Stimulated activated CD8-positive, alpha-beta memory T cell treated with anti-CD3 and anti-CD28 coated beads, Interleukin-15, amount 100 ng/mL, for 4 hours (primary cell): Measurements from ENCODE around the gene SVIL.
"Not testable (repeated sequence)": the region's sequence is repeated elsewhere in the genome, so short reads cannot be mapped to it uniquely, and the experiment has no call there.

Source experiments
- DNase-seq, 2 donors: peaks; one replicate each; pipeline ENCODE4 v3.0.0-alpha.2; 2020; ENCODE audit warnings: low read depth in 2 of 2

SVIL gene

GRCh38 chr10:29600821-29601220 lies 34.0 kb downstream of the SVIL start:
- DNase-seq, result no peak

GRCh38 chr10:29600067-29600466 lies 34.7 kb downstream of the SVIL start:
- no peak for DNase-seq

- no peak for DNase-seq
Observed at GRCh38 chr10:29598851-29599311, 35.9 kb downstream of the SVIL start.

- no peak for DNase-seq
Observed at GRCh38 chr10:29596826-29597225, 37.9 kb downstream of the SVIL start.

GRCh38 chr10:29596356-29596755 lies 38.4 kb downstream of the SVIL start:
- no peak for DNase-seq

GRCh38 chr10:29595636-29596225 lies 39.0 kb downstream of the SVIL start:
- no peak for DNase-seq

- no peak for DNase-seq
Observed at GRCh38 chr10:29595146-29595545, 39.6 kb downstream of the SVIL start.

- DNase-seq, result no peak
Observed at GRCh38 chr10:29591651-29591968, 43.2 kb downstream of the SVIL start.

- DNase-seq, result no peak
Observed at GRCh38 chr10:29590915-29591650, 43.7 kb downstream of the SVIL start.

- no peak for DNase-seq
Observed at GRCh38 chr10:29588629-29589421, 45.9 kb downstream of the SVIL start.

- DNase-seq, result not testable (repeated sequence)
Observed at GRCh38 chr10:29587750-29588628, 46.8 kb downstream of the SVIL start.

GRCh38 chr10:29587102-29587749 lies 47.5 kb downstream of the SVIL start:
- not testable (repeated sequence) for DNase-seq

GRCh38 chr10:29586509-29586908 lies 48.3 kb downstream of the SVIL start:
- DNase-seq, result no peak

- no peak for DNase-seq
Observed at GRCh38 chr10:29585488-29585976, 49.2 kb downstream of the SVIL start.

- no peak for DNase-seq
Observed at GRCh38 chr10:29584436-29584835, 50.3 kb downstream of the SVIL start.

- DNase-seq, result no peak
Observed at GRCh38 chr10:29583674-29584073, 51.1 kb downstream of the SVIL start.

- not testable (repeated sequence) for DNase-seq
Observed at GRCh38 chr10:29582769-29583168, 52.0 kb downstream of the SVIL start.

- DNase-seq, result no peak
Observed at GRCh38 chr10:29579455-29579970, 55.3 kb downstream of the SVIL start.

- no peak for DNase-seq
Observed at GRCh38 chr10:29578457-29578856, 56.3 kb downstream of the SVIL start.

- no peak for DNase-seq
Observed at GRCh38 chr10:29576681-29577080, 58.1 kb downstream of the SVIL start.

- no peak for DNase-seq
Observed at GRCh38 chr10:29575098-29575455, 59.7 kb downstream of the SVIL start.
